ENCODE results near the gene CCPG1.

CCPG1 gene

DNA sequence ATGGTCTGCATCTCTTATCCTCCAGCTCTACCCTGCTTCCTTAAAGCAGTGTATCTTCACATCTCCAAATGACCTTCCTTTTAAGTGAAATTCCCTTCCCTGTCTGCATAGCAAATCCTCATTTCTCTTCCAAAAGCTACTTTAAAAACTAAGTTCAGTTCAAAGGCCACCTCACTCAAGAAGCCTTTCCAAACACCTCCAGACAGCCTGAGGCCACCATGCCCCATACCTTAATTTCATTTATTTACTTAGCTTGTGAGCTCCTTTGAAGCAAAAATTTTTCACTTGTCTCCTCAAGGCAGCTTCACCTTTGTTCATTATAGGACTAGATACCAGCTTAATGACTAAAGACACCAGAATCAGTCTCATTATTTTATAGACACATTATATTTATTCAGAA, 49.7 kb downstream of the CCPG1 start:
- H4K20me1 ChIP-seq, result no peaks in the 10 kb centered on the region
- H3K27ac ChIP-seq, result no peak overlapping the region
- no peak for TF ChIP-seq Cebpa-rat (IDR thresholded peaks at IDR 0.05)
- peaks cover 19% of the 10 kb centered on the region for H3K36me3 ChIP-seq
- no peaks in the 10 kb centered on the region for H3K9me3 ChIP-seq
- no peaks in the 10 kb centered on the region for H3K27me3 ChIP-seq
- no peak overlapping the region for H3K9ac ChIP-seq
- H3K4me2 ChIP-seq, result no peak overlapping the region
- H3K4me1 ChIP-seq, result peaks cover 36% of the 10 kb centered on the region
- H3K4me3 ChIP-seq, result no peak overlapping the region

DNA sequence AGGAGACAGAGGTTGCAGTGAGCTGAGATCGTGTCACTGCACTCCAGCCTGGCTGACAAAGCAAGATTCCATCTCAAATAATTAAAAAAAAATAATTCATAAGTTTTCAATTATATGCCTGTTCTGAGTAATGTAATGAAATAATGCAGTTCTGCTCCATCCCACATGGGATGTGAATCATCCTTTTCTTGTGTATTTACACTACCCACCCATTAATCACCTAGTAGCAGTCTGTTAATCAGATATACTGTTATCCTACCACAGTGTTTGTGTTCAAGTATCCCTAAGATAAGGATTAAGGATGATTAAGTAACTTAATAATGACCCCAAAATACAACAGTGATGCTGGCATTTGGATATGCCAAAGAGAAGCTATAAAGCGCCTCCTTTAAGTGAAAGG, 50.4 kb downstream of the CCPG1 start:
- Histone ChIP-seq H3K4me1 (peaks cover 36% of the 10 kb centered on the region), H3K27me3 (no peaks in the 10 kb centered on the region), H3K9me3 (no peaks in the 10 kb centered on the region), H3K4me2 (no peak overlapping the region), H3K27ac (no peak overlapping the region), H3K9ac (no peak overlapping the region), H3K36me3 (peaks cover 17% of the 10 kb centered on the region), H3K4me3 (no peak overlapping the region), H4K20me1 (no peaks in the 10 kb centered on the region)
- no peak for TF ChIP-seq Cebpa-rat (IDR thresholded peaks at IDR 0.05)

GRCh38 chr15:55356985-55357585, 51.1 kb downstream of the CCPG1 start:
- Histone ChIP-seq H4K20me1 (no peaks in the 10 kb centered on the region), H3K27ac (no peak overlapping the region), H3K4me1 (peaks cover 36% of the 10 kb centered on the region), H3K4me3 (no peak overlapping the region), H3K9ac (no peak overlapping the region), H3K9me3 (no peaks in the 10 kb centered on the region), H3K27me3 (no peaks in the 10 kb centered on the region), H3K36me3 (peaks cover 17% of the 10 kb centered on the region), H3K4me2 (no peak overlapping the region)
- no peak for TF ChIP-seq Cebpa-rat (IDR thresholded peaks at IDR 0.05)

DNA sequence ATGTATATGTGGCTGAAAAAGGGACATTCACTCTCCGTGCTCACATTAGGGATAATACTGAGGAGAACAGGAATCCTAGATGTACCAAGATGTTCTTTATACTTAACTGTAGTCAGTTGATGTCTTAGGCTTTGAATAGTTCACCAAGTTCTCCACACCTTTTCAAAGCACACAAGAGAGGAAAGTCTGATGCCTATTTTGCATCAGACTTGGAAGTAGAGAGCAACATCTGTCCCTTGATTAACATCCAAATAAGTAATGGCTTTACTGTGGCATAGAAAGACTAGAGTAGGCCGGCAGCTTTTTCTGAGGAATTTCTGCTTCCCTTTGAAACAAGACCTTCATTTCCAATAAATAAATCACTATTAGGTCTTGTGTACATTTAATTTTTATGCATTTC, 55.1 kb downstream of the CCPG1 start:
- no peak overlapping the region for H3K27ac ChIP-seq
- peaks cover 15% of the 10 kb centered on the region for H3K4me1 ChIP-seq
- TF ChIP-seq Cebpa-rat (IDR thresholded peaks at IDR 0.05), result no peak
- no peak overlapping the region for H3K4me3 ChIP-seq
- peaks cover 42% of the 10 kb centered on the region for H3K36me3 ChIP-seq
- no peak overlapping the region for H3K9ac ChIP-seq
- H4K20me1 ChIP-seq, result no peaks in the 10 kb centered on the region
- H3K27me3 ChIP-seq, result no peaks in the 10 kb centered on the region
- no peak overlapping the region for H3K4me2 ChIP-seq
- H3K9me3 ChIP-seq, result no peaks in the 10 kb centered on the region

GRCh38 chr15:55349282-55349681, 58.9 kb downstream of the CCPG1 start:
- Histone ChIP-seq H3K4me3 (no peak overlapping the region), H3K9me3 (no peaks in the 10 kb centered on the region), H3K9ac (no peak overlapping the region), H3K36me3 (peaks cover 53% of the 10 kb centered on the region), H3K27me3 (no peaks in the 10 kb centered on the region), H3K4me2 (no peak overlapping the region), H4K20me1 (no peaks in the 10 kb centered on the region), H3K27ac (no peak overlapping the region), H3K4me1 (no peaks in the 10 kb centered on the region)
- TF ChIP-seq Cebpa-rat (IDR thresholded peaks at IDR 0.05), result no peak

GRCh38 chr15:55348281-55348778, 59.8 kb downstream of the CCPG1 start:
- H3K9me3 ChIP-seq, result no peaks in the 10 kb centered on the region
- H3K9ac ChIP-seq, result no peak overlapping the region
- no peak overlapping the region for H3K4me2 ChIP-seq
- no peak overlapping the region for H3K27ac ChIP-seq
- H3K36me3 ChIP-seq, result peaks cover 63% of the 10 kb centered on the region
- no peaks in the 10 kb centered on the region for H3K27me3 ChIP-seq
- H4K20me1 ChIP-seq, result no peaks in the 10 kb centered on the region
- no peaks in the 10 kb centered on the region for H3K4me1 ChIP-seq
- H3K4me3 ChIP-seq, result no peak overlapping the region
- TF ChIP-seq Cebpa-rat (IDR thresholded peaks at IDR 0.05), result no peak

DNA sequence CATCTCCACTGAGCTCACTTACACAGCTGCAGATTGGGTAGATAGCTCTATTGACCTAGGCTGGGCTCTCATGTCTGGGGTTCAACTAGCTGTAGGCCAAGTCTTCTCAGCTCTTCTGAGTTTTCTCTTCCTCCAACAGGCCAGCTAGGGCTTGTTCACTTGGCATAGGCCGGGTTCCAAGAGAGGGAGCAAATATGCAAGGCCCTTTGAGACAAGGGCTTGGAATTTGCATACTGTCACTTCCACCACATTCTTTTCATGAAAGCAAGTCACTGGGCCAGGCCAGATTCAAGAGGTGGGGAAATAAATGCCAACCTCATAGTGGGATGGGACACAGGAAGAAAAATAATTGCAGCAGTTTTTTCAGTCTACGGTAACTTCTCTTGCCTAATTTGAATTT, 64.0 kb downstream of the CCPG1 start:
- no peaks in the 10 kb centered on the region for H3K9me3 ChIP-seq
- no peak overlapping the region for H3K27ac ChIP-seq
- peaks cover 70% of the 10 kb centered on the region for H3K36me3 ChIP-seq
- TF ChIP-seq Cebpa-rat (IDR thresholded peaks at IDR 0.05), result no peak
- H3K4me1 ChIP-seq, result peaks cover 3% of the 10 kb centered on the region; the same call in 1 of the 2 replicates
- no peak overlapping the region for H3K4me2 ChIP-seq
- no peaks in the 10 kb centered on the region for H3K27me3 ChIP-seq
- H3K9ac ChIP-seq, result no peak overlapping the region
- H3K4me3 ChIP-seq, result no peak overlapping the region
- no peaks in the 10 kb centered on the region for H4K20me1 ChIP-seq

- Histone ChIP-seq H3K9me3 (no peaks in the 10 kb centered on the region), H3K4me1 (peaks cover 3% of the 10 kb centered on the region; the same call in 1 of the 2 replicates), H3K27me3 (no peaks in the 10 kb centered on the region), H3K27ac (no peak overlapping the region), H3K36me3 (peaks cover 70% of the 10 kb centered on the region), H3K4me2 (no peak overlapping the region), H3K4me3 (no peak overlapping the region), H4K20me1 (no peaks in the 10 kb centered on the region), H3K9ac (no peak overlapping the region)
- TF ChIP-seq Cebpa-rat (IDR thresholded peaks at IDR 0.05), result no peak
These were observed 65.0 kb downstream of the CCPG1 start for GRCh38 chr15:55343168-55343567.

GRCh38 chr15:55337160-55337559, 71.0 kb downstream of the CCPG1 start:
- no peak overlapping the region for H3K9ac ChIP-seq
- no peaks in the 10 kb centered on the region for H3K27me3 ChIP-seq
- no peak for TF ChIP-seq Cebpa-rat (IDR thresholded peaks at IDR 0.05)
- H3K4me2 ChIP-seq, result no peak overlapping the region
- H3K27ac ChIP-seq, result no peak overlapping the region
- no peaks in the 10 kb centered on the region for H3K9me3 ChIP-seq
- no peak overlapping the region for H3K4me3 ChIP-seq
- peaks cover 81% of the 10 kb centered on the region for H3K36me3 ChIP-seq
- no peaks in the 10 kb centered on the region for H4K20me1 ChIP-seq
- peaks cover 3% of the 10 kb centered on the region; the same call in 1 of the 2 replicates for H3K4me1 ChIP-seq

GRCh38 chr15:55334997-55335396, 73.2 kb downstream of the CCPG1 start:
- TF ChIP-seq Cebpa-rat (IDR thresholded peaks at IDR 0.05), result no peak
- H3K9me3 ChIP-seq, result no peaks in the 10 kb centered on the region
- no peak overlapping the region for H3K27ac ChIP-seq
- no peak overlapping the region for H3K4me3 ChIP-seq
- peaks cover 91% of the 10 kb centered on the region for H3K36me3 ChIP-seq
- no peaks in the 10 kb centered on the region for H3K4me1 ChIP-seq
- H3K4me2 ChIP-seq, result no peak overlapping the region
- H3K9ac ChIP-seq, result no peak overlapping the region
- no peaks in the 10 kb centered on the region for H4K20me1 ChIP-seq
- no peaks in the 10 kb centered on the region for H3K27me3 ChIP-seq

- Histone ChIP-seq H3K4me1 (no peaks in the 10 kb centered on the region), H3K9ac (no peak overlapping the region), H3K36me3 (peaks cover 86% of the 10 kb centered on the region), H3K4me2 (no peak overlapping the region), H4K20me1 (no peaks in the 10 kb centered on the region), H3K9me3 (no peaks in the 10 kb centered on the region), H3K27ac (no peak overlapping the region), H3K27me3 (no peaks in the 10 kb centered on the region), H3K4me3 (no peak overlapping the region)
- TF ChIP-seq Cebpa-rat (IDR thresholded peaks at IDR 0.05), result no peak
These were observed 73.8 kb downstream of the CCPG1 start for GRCh38 chr15:55334371-55334770.
